C1 segment of cervical spinal cord (tissue), 14 donors: Measurements from ENCODE around the gene CXXC1.
"Not testable (repeated sequence)": the region's sequence is repeated elsewhere in the genome, so short reads cannot be mapped to it uniquely, and the experiment has no call there.

ENCODE experiments used
- DNase-seq, 14 donors: peaks; one replicate each; lab custom pipeline; 2025; lab: John Stamatoyannopoulos, UW

The CXXC1 gene

GRCh38 chr18:50287441-50288347, at the start of gene CXXC1:
Gene CXXC1, minus strand, starts transcription at chr18:50287692. Its CDS starts 103 bp downstream, at chr18:50287589.
- peak; percentile 35 to 99 (median 94) for DNase-seq

GRCh38 chr18:50334546-50335152, 47.2 kb upstream of the CXXC1 start:
- DNase-seq, result no peak

- no peak for DNase-seq
These were observed 44.2 kb upstream of the CXXC1 start for GRCh38 chr18:50331691-50332090.

GRCh38 chr18:50330176-50330575, 42.7 kb upstream of the CXXC1 start:
- DNase-seq, result no peak

- no peak for DNase-seq
These were observed 40.5 kb upstream of the CXXC1 start for GRCh38 chr18:50327983-50328382.

- no peak for DNase-seq
These were observed 33.2 kb upstream of the CXXC1 start for GRCh38 chr18:50320719-50321118.

GRCh38 chr18:50315100-50315871, 27.8 kb upstream of the CXXC1 start:
- no peak for DNase-seq

- DNase-seq, result no peak
These were observed 26.5 kb upstream of the CXXC1 start for GRCh38 chr18:50313873-50314460.

- DNase-seq, result no peak
These were observed 25.6 kb upstream of the CXXC1 start for GRCh38 chr18:50313031-50313607.

- no peak for DNase-seq
These were observed 25.0 kb upstream of the CXXC1 start for GRCh38 chr18:50312296-50313030.

GRCh38 chr18:50311650-50312049, 24.2 kb upstream of the CXXC1 start:
- no peak for DNase-seq

- no peak for DNase-seq
These were observed 22.6 kb upstream of the CXXC1 start for GRCh38 chr18:50310080-50310479.

GRCh38 chr18:50308851-50309250, 21.4 kb upstream of the CXXC1 start:
- DNase-seq, result not testable (repeated sequence)

- DNase-seq, result peak in 12 of 14 donors; percentile 25 to 74 (median 56)
These were observed 20.4 kb upstream of the CXXC1 start for GRCh38 chr18:50307738-50308470.

- DNase-seq, result no peak
These were observed 19.9 kb upstream of the CXXC1 start for GRCh38 chr18:50307400-50307737.

- no peak for DNase-seq
These were observed 19.5 kb upstream of the CXXC1 start for GRCh38 chr18:50306944-50307343.

- DNase-seq, result no peak
These were observed 13.6 kb upstream of the CXXC1 start for GRCh38 chr18:50301074-50301473.

- DNase-seq, result no peak
These were observed 12.3 kb upstream of the CXXC1 start for GRCh38 chr18:50299626-50300388.
